Right lobe of liver (tissue), 6 donors: ENCODE measurements around the gene MAJIN. TPM values are rescaled to one million over a fixed set of nuclear protein-coding genes. Genes with fewer than 3 reads are reported as not detected.

Source experiments
- ATAC-seq, 4 donors: fragments of 200-7000 bp; cut with Tn5 transposase; one replicate each; pipeline ENCODE4 v1.9.1; 2020; ENCODE audit warnings: mild to moderate bottlenecking in 4 of 4, moderate library complexity in 4 of 4
- DNase-seq, 3 donors: peaks; one replicate each; pipeline ENCODE4 v3.0.0-alpha.2; 2020
- H3K27ac ChIP-seq, 3 donors: fragments of 200-600 bp; one replicate each; pipeline ENCODE4 v1.8.0; 2022
- H3K27me3 ChIP-seq, 2 donors: fragments of 200-600 bp; one replicate each; pipeline ENCODE4 v1.8.0; 2022
- H3K36me3 ChIP-seq, 4 donors: fragments of 200-600 bp; sonication (generic) in 1 of 4; one replicate each; pipeline versions ENCODE4 v1.5.1 to v1.8.0; 2017 to 2022; ENCODE audit warnings: control low read depth in 1 of 4
- H3K4me1 ChIP-seq, 4 donors: fragments of 200-600 bp; sonication (generic) in 1 of 4; one replicate each; pipeline versions ENCODE4 v1.5.1 to v1.8.0; 2017 to 2022; ENCODE audit warnings: control low read depth in 1 of 4
- H3K4me3 ChIP-seq, 3 donors: fragments of 200-600 bp; one replicate each; pipeline ENCODE4 v1.8.0; 2022
- H3K9me3 ChIP-seq, 4 donors: fragments of 200-600 bp; sonication (generic) in 1 of 4; one replicate each; pipeline versions ENCODE4 v1.5.1 to v1.8.0; 2017 to 2022; ENCODE audit warnings: control low read depth in 1 of 4
- POLR2A ChIP-seq: fragments of 450-650 bp; IDR thresholded peaks from one replicate; pipeline ENCODE4 v1.6.1; 2017; ENCODE audit warnings: antibody characterized with exemption, mild to moderate bottlenecking
- WGBS: methylation state at CpG from one replicate; pipeline ENCODE4 v1.1.6; 2018; ENCODE audit warnings: low coverage, low lambda C conversion rate; ENCODE audit not compliant: insufficient coverage; ENCODE audit errors: missing lambda C conversion rate; 5-methylcytosine and 5-hydroxymethylcytosine counted together
- intact Hi-C, 2 donors: fragments of 100-400 bp; cut with DNase I; formaldehyde crosslinking; loops; one replicate each; pipeline versions ENCODE4 v1.11.2 to v1.14.1; 2022
- total RNA-seq, 6 experiments: library from RNA; depleted of rRNA in 2 of 6; stranded (reverse); fragments of >200 nt in 2 of 6; fragmentation: NEBNext Ultra II Directional in 3 of 6; extraction: Animal tissue kit (Norgen Biotek cat#: 25700) in 3 of 6; gene quantifications; one replicate each; pipeline versions ENCODE4 v1.1.0 to v1.2.4, GENCODE V29; 2016 to 2023
- TF ChIP-seq, protein P1 (sequence below), 4 donors: fragments of 200-600 bp in 3 of 4; fragments of 450-650 bp in 1 of 4; IDR thresholded peaks; one replicate each; pipeline versions ENCODE4 v1.5.1 to v1.8.0; 2016 to 2022; ENCODE audit warnings: antibody characterized with exemption in 4 of 4, mild to moderate bottlenecking in 2 of 4
- donor health status: DM: no; HTN: yes; CAD: no.
- donor health status: DM: no; HTN: no; CAD: no.
- donor health status: DM: no; HTN: no; CAD: no.
- donor health status: DM: no; HTN: yes; CAD: no.
- donor health status: DM: no; HTN: yes; CAD: no.

MAJIN gene
- total RNA-seq, 6 experiments from 2014 or later, result 0.33 to 0.86 TPM; not detected in 4

DNA sequence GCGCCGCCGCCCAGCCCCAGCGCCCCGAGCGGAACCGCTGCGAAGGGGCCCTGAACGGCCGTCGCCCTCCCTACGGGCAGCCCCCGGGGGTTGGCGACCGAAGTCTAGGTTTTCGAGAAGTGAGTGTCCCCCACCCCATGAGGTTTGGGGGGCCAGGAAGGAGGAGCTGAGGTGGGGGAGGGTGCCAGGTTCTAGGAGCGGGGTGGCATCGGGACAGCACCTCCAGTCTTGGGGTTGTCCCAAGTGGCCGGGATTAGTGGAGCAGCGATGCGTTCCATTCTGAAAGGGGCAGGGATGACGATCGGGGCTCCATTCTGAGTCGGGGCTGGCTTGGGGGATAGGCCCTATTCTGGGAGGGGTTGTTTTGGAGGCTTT is 47.0 kb downstream of the MAJIN start:
- peak overlapping the region; percentile 94 to 98 (median 94) for H3K27ac ChIP-seq
- H3K4me3 ChIP-seq, result peak overlapping the region; percentile 79 to 97 (median 89)
- WGBS, result 0% methylated on average over 5 of the region's 24 CpGs
- no peaks in the 10 kb centered on the region for H3K9me3 ChIP-seq
- DNase-seq (peak in 1 of 3 donors; percentile 43), ATAC-seq (no peak)
- H3K4me1 ChIP-seq, result peaks cover 0 to 7% (median 2%) of the 10 kb centered on the region in 4 donors
- no peak for TF ChIP-seq POLR2A
- TF ChIP-seq, protein P1, sequence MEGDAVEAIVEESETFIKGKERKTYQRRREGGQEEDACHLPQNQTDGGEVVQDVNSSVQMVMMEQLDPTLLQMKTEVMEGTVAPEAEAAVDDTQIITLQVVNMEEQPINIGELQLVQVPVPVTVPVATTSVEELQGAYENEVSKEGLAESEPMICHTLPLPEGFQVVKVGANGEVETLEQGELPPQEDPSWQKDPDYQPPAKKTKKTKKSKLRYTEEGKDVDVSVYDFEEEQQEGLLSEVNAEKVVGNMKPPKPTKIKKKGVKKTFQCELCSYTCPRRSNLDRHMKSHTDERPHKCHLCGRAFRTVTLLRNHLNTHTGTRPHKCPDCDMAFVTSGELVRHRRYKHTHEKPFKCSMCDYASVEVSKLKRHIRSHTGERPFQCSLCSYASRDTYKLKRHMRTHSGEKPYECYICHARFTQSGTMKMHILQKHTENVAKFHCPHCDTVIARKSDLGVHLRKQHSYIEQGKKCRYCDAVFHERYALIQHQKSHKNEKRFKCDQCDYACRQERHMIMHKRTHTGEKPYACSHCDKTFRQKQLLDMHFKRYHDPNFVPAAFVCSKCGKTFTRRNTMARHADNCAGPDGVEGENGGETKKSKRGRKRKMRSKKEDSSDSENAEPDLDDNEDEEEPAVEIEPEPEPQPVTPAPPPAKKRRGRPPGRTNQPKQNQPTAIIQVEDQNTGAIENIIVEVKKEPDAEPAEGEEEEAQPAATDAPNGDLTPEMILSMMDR (IDR thresholded peaks at IDR 0.05), result no peak
- H3K27me3 ChIP-seq, result no peaks in the 10 kb centered on the region
- H3K36me3 ChIP-seq, result peaks cover 0 to 2% (median 0%) of the 10 kb centered on the region in 4 donors
- intact Hi-C loops, result loop anchor here in 1 of 2 donors (10.0 kb wide), 1 partner anchor 60 kb away; no protein-coding TSS in a partner anchor

DNA sequence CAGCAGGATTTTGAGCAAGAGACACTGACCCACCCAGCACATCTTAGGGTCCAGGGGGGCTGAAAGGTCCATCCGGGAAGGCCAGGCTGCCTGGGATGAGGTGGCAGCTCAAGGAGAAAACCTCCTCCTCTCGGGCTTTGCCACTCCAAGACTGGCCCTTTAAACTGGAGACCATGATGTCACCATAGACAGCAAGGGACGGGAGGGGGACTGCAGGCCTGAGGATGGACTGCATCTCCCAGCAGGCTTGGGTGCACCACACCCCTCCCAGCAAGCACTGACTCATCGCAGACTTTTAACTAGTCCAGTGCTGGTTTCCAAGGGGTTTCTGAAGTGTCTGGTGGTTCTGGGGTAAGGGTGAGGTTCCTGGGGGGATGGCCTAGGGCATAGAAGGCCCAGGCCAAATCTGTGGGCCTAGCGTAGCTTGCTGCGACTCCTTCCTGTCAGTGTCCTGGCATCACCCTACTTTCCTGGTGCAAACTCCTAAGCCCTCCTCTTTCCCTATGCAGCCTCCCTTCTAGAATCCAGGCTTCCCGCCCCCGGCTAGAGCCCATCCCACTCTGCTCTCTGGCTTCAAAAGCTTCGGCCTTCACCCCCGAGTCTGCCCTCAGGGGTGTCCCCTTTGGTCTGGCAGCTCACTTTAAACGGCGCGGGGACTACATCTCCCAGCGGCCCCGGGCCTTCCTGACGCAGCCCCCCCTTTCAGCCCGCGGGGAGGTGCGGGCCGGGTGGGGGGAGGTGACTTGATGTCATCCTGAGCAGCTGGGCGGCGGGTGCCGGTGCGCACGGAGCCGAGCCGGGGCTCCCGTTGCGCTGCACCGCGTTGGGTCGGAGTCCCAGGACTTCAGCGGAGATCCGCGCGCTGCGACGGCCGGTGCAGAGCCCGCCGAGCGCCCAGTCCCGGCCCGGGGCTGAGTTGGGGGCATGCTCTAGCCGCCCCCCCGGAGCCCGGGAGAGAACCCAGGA is 47.7 kb downstream of the MAJIN start, which contains the start of gene PPP2R5B:
Gene PPP2R5B, plus strand, starts transcription at position 746 of the 966 bp plus-strand sequence. CDS start 1,046 bp downstream, outside the sequence.
- peak within 1 kb of the TSS; percentile 94 to 98 (median 94) for H3K27ac ChIP-seq
- intact Hi-C loops, result loop anchor here in 1 of 2 donors (10.0 kb wide), 1 partner anchor 61 kb away; no protein-coding TSS in a partner anchor
- ATAC-seq (peak; percentile 95 to 97 (median 96)), DNase-seq (peak; percentile 95 to 97 (median 96))
- peaks cover 0 to 2% (median 0%) of the 10 kb centered on the region in 4 donors for H3K36me3 ChIP-seq
- 2% methylated on average over 9 of the region's 47 CpGs for WGBS
- H3K4me3 ChIP-seq, result peak within 1 kb of the TSS; percentile 79 to 97 (median 89)
- peaks cover 0 to 7% (median 2%) of the 10 kb centered on the region in 4 donors for H3K4me1 ChIP-seq
- H3K9me3 ChIP-seq, result no peaks in the 10 kb centered on the region
- peak; percentile 86 for TF ChIP-seq POLR2A
- TF ChIP-seq, protein P1 (IDR thresholded peaks at IDR 0.05), result no peak
- H3K27me3 ChIP-seq, result no peaks in the 10 kb centered on the region

DNA sequence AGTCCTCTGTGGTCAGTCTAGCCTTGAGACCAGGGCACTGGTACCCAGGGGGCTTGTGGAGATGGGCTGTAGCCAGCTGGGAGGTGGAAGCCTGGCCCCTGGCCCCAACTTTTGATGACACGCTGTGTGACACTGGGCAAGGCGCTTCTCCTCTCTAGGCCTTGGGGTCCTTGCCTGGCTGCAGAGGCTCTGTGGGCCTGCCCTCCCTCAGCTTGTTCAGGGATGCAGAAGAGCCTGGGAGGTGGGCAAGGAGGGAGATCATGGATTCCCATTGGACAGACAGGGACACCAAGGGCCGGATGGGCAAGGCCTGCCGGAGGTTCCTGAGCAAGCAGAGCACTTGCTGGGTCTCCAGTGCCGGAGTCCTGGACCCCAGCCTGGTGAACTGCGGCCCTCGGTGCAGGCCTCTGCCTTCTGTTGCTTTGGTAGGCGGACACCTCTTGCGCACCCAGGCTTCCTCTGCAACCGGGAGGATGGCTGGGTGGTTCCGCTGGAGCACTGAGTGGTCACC is 48.7 kb downstream of the MAJIN start:
- DNase-seq, result peak in 1 of 3 donors; percentile 53
- no peak for ATAC-seq
- Histone ChIP-seq H3K36me3 (no peaks in the 10 kb centered on the region), H3K4me1 (peaks cover 0 to 7% (median 3%) of the 10 kb centered on the region in 4 donors), H3K27ac (peak overlapping the region in 2 of 3 donors; percentile 94 to 98), H3K9me3 (no peaks in the 10 kb centered on the region), H3K4me3 (no peak overlapping the region), H3K27me3 (no peaks in the 10 kb centered on the region)
- TF ChIP-seq, protein P1 (IDR thresholded peaks at IDR 0.05), result no peak
- TF ChIP-seq POLR2A, result no peak
- WGBS, result no CpG with 5 or more reads among the region's 11 CpGs
- intact Hi-C loops, result loop anchor here in 1 of 2 donors (10.0 kb wide), 1 partner anchor 62 kb away; no protein-coding TSS in a partner anchor

DNA sequence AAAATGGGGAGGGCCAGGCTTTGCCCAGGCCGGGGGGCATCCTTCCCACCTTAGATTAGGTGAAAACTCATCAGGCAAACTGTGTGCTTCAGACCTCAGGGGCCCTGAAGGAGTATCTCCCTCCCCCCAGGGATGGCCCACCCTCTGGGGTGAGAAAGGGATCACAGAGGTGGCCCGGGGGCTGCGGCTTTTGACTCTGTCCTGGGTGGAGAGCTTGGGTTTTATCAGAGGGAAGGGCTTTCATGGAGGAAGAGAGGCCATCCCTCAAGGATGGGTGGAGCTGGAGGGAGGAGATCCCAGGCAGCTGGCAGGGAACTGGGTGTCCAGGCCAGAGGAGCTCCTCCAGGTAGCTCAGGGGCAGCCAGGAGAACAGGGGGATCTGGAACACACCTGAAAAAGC is 50.5 kb downstream of the MAJIN start:
- Histone ChIP-seq H3K9me3 (no peaks in the 10 kb centered on the region), H3K27me3 (no peaks in the 10 kb centered on the region), H3K4me1 (peaks cover 0 to 10% (median 4%) of the 10 kb centered on the region in 4 donors), H3K27ac (no peak overlapping the region), H3K4me3 (no peak overlapping the region), H3K36me3 (no peaks in the 10 kb centered on the region)
- ATAC-seq (no peak), DNase-seq (peak in 1 of 3 donors; percentile 21)
- no CpG with 5 or more reads among the region's 3 CpGs for WGBS
- TF ChIP-seq, protein P1 (IDR thresholded peaks at IDR 0.05), result no peak
- TF ChIP-seq POLR2A, result no peak
- intact Hi-C loops, result loop anchor here in 1 of 2 donors (10.0 kb wide), 1 partner anchor 63 kb away; no protein-coding TSS in a partner anchor
